CD4-positive, alpha-beta T cell treated with Interleukin-21 for 1 hour (primary cell): ENCODE results near the gene ZNF678.
"Not testable (repeated sequence)": the region's sequence is repeated elsewhere in the genome, so short reads cannot be mapped to it uniquely, and the experiment has no call there.

Source experiments
- DNase-seq: peaks from one replicate; pipeline ENCODE4 v3.0.0-alpha.2; 2020

Gene ZNF678

DNA sequence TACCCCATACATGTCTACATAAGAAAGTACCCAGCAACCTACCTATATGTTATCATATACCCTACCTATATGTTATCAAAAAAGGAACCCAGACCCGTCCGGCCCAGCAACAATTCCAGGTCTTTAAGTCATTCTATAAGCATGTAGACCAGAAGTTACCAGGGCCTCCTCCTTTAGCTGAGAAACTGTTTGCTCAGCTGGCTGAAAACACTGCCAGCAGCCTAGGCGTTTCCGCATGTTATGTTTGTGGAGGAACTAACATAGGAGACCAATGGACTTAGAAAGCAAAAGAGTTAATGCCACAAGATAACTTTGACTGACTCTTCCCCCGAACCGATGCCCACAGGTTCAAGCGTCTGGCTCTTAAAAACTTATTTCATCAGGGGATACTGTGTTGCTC, 7.1 kb upstream of the ZNF678 start:
- DNase-seq = no peak

DNA sequence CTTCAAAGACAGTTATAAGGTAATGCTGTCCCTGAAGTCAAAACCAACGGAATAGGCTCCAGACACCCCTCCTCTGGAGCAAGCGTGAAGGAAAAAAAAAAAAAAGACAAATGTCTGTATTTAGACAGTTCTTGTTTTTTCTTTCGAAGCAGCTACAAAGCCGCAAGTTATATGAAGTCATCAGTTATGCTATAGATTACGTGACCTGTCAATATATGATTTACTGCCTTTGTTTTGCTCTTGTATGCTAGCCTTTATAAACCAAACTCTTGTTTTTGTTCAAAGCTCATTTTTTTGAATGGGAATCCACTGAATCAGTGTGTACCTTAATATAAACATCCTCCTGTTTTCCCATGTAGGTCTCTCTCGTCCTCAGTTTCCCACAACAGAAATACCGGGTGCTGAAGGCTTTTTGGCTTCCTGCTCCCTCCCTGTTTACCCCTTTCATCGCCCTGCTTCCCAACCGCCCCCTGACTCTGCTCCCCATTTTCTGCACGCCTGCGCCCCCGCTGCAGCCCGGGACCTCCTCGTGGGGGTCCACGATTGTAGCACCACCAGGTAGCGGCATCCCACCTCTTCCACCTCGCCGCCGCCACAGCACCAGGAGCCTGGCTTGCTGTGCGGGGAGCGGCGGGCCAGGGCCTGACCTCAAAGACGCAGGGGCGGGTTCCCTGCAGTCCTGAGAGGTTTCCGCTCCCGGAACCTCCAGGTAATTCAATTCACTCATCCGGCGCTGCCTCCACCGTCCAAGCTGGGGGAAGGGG, 5.2 kb upstream of the ZNF678 start:
- DNase-seq = no peak

DNA sequence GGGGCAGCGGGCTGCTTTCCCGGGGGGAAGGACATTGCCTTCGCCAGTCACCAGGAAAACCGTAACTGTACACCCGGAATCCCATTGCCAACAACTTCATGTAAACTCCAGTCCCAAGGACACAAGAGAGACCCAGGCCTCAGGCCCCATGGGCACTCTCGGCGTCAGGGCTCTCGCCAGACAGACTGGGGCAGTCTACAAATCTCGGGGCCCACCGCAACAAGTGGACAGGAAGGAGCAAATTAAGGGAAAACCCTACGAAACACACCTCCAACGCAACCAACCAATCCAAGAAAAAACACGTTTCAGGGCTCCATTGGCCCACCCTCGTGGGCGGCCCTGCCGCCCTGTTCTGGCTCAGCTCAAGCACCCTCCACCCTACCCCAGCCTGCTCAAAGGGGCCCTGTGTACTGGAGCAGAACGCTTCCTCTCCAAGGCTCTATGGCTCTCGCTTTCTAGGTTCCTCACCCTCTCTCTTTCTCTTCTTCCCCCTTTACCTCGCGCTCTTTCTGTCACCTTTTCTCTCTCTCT, 4.6 kb upstream of the ZNF678 start:
- DNase-seq = no peak

DNA sequence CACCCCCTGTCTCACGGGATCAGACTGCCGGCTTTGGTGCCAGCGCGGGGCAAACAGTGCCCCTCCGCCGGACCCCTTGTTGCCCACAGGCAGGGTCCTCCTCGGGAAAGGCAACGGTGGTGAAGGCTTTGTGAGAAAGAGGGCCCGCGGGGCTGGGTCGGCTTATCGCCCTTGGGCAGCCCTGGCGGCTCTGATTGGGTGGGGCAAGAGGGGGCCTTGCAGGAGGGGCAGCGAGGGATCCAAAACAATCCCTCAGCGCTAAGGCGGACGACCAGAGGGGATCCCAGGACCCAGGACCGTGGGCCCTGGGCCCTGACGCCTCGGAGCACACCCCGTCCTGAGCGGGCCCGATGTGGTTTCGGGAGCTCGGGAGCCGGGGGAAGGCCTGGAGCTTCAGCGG, 3.9 kb upstream of the ZNF678 start:
- no peak for DNase-seq

DNA sequence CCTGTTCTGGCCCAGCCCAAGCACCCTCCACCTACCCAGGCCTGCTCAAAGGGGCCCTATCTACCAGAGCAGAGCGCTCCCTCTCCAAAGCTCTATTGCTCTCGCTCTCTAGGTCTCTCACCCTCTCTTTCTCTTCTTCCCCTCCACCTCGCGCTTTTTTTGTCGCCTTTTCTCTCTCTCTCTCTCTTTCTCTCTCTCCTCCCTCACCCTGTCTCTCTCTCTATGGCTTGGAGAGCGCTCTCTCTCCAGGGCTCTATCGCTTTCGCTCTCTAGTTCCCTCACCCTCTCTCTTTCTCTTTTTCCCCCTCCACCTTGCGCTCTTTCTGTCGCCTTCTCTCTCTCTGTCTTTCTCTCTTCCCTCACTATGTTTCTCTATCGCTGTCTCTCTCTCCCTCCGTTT, 3.4 kb upstream of the ZNF678 start:
- no peak for DNase-seq

DNA sequence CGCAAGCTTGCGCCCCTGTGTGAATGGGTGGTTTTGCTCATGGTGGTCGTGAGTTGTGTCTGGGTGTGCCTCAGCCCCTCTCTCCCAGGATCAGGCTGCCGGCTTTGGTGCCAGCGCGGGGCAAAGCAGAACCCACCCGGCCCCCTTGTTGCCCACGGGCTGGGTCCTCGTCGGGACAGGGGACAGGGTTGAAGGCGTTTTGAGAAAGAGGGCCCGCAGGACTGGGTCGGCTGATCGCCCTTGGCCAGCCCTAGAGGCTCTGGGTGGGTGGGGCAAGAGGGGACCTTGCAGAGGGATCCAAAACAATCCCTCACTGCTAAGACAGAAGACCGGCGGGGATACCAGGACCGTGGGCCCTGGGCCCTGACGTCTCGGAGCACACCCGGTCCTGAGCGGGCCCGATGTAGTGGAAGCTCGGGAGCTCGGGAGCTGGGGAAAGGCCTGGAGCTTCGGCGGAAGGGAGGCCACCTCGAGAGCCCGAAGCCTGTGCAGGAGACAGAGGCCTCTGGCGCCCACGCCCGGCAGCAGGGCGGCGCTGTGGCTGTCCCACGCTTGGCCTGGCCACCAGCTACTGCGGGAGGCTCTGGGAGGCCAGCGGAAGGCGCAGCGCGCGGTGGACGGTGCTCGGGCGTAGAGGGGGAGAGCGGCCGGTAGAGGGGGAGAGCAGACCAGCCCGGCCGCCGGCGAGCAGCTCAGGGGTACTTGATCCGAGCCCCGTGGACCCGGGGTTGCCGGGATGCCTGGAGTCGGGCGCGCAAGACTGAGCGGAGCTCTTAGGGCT, 2.8 kb upstream of the ZNF678 start:
- DNase-seq = no peak

DNA sequence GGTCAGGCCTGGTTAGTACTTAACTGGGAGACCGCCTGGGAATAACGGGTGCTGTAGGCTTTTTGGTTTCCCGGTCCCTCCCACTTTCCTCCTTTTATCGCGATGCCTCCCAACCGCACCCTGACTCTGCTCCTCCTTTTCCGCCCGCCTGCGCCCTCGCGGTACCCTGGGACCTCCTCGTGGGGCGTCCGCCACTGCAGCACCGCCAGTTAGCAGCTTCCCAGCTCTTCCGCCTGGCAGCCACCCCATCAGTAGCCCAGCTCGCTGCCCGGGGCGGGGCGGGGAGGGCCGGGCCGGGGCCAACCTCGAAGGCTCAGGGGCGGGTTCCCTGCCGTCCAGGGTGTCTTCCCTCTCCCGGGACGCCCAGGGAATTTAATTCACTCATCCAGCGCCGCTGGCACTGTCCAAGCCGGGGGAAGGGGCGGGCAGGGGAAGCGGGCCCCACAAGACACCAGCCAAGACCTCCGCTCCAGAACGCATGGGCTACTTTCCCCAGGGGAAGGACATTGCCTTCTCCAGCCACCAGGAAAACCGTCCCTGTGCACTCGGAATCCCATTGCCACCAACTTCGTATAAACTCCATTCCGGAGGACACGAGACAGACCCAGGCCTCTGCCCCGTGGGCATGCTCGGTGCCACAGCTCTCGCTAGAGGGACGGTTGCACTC, 2.0 kb upstream of the ZNF678 start:
- DNase-seq = no peak

DNA sequence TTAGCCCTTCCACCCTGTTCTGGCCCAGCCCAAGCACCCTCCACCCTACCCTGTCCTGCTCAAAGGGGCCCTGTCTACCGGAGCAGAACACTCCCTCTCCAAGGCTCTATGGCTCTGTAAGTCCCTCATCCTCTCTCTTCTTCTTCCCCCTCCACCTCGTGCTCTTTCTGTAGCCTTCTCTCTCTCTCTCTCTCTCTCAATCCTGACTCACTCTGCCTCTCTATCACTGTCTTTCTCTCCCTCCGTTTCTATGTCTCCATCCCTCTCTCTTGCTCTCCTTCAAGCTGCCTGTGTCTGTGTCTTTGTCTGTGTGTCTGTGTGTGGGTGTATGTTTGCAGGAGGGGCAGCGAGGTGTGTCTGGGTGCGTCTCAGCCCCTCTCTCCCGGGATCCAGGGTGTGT, 1.3 kb upstream of the ZNF678 start:
- DNase-seq = no peak

DNA sequence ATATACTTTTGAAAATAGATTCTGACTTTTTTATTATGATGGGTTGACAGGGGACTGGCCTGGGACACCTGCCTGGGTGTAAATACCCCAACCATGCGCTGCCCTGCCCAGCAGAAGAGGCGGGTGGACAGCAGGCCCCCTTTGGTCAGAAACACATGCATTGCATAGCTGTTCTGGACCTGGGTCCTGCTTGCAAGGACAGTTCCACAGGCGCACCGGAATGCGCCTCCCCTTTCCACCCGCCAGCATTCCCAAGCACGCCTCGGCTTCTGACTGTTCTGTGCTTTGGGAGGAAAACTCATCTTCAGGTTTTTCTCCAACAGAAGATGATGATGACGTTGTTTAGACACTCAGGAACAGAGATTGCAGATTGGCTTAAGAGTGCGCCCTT, 428 bp upstream of the ZNF678 start:
- DNase-seq = no peak

DNA sequence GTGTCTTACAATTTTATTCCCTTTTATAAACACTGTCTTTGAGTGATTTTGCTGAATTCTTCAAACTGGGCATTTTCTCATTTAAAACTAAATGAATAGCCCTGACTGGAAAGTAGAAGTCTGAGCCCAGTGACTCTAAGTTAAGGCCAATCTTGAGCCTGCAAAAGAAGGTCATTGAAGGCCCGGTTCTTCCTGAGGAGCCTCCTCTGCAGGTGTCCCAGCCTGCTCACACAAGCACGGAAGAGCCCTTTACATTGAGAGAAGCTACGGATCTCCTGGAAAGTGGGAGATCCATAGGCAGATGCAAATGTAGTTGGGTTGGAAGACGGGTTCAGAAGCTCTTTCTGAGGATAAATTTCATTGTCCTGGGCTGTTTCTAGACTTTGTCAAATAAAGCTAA, 3.9 kb downstream of the ZNF678 start:
- DNase-seq = no peak

DNA sequence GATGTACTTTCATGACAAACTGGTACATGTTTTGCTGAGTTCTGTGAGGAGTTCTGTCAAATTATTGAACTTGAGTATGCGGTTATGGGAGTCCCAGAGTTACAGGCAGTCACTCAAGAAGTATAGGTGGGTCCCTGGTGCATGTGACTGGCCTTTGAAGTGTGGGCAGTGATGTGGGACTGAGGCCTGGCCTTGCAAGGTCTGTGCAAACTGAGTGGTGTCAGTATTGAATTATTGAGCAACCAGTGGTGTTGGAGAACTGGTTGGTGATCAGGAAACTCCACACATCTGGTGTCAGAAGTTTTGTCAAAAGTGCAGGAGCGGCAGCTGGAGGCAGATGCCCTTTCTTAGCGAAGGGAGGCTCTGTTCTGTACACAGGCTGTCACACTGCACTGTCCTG, 5.2 kb downstream of the ZNF678 start:
- DNase-seq = no peak

DNA sequence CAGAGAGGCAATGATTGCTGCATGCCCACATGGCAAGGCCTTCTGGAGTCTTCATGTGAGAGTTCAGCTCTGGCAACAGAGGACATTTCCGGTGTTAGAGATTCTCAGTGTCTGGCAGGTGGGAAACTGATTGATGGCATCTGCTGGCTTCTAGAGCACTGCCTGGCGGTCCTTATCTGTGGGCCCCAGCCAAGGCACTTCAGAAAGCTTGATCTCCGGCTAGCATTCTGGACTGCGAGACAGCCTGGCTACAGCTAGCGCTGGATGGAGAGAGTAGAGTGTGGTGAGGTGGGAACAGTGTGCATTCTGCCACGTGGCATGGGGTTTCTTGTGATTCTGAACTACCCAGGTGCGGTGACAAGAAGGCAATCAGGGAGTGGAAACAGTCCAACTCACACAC, 9.4 kb downstream of the ZNF678 start:
- DNase-seq = no peak

DNA sequence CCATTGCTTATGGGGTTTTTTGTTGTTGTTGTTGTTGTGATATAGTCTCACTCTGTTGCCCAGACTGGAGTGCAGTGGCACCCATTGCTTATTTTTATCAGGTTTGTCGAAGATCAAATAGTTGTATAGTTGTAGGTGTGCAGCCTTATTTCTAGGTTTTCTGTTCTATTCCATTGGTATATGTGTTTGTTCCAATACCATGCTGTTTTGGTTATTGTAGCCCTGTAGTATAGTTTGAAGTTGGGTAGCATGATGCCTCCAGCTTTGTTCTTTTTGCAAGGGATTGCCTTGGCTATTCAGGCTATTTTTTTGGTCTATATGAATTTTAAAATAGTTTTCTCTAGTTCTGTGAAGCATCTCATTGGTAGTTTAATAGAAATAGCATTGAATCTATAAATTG, 11.6 kb downstream of the ZNF678 start:
- no peak for DNase-seq

DNA sequence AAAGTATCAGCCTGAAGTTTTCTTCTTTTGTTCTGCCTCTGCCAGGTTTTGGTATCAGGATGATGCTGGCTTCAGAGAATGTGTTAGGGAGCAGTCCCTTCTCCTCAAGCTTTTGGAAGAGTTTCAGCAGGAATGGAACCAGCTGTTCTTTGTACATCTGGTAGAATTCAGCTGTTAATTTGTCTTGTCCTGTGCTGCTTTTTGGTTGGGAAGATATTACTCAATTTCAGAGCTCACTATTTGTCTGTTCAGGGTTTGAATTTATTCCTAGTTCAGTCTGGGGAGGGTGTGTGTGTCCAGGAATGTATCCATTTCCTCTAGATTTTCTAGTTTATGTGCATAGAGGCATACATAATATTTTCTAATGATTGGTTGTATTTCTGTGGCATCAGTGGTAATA, 12.8 kb downstream of the ZNF678 start:
- DNase-seq = no peak

DNA sequence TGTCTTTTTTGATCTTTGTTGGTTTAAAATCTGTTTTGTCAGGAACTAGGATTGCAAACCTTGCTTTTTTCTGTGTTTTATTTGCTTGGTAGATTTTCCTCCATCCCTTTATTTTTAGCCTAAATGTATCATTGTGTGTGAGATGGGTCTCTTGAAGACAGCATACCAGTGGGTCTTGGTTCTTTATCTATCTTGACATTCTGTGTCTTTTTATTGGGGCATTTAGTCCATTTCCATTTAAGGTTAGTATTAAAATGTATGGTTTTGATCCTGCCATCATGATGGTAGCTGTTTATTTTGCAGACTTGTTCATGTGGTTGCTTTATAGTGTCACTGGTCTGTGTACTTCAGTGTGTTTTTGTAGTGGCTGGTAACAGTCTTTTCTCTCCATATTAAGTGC, 14.1 kb downstream of the ZNF678 start:
- no peak for DNase-seq

DNA sequence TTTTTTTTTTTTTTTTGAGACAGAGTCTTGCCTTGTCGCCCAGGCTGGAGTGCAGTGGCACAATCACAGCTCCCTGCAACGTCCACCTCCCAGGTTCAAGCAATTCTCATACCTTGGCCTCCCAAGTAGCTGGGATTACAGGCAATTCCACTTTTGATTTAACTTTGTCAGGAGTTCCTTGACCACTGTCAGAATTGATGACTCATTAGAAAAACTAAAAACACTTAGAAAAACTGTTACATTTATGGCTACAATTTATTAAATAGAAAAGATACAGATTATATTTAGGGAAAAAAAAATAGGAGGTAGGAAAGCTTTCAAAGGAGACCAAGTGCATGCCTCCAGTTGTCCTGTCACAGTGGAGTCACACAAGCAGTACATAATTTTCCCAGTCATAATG, 20.0 kb downstream of the ZNF678 start:
- no peak for DNase-seq

DNA sequence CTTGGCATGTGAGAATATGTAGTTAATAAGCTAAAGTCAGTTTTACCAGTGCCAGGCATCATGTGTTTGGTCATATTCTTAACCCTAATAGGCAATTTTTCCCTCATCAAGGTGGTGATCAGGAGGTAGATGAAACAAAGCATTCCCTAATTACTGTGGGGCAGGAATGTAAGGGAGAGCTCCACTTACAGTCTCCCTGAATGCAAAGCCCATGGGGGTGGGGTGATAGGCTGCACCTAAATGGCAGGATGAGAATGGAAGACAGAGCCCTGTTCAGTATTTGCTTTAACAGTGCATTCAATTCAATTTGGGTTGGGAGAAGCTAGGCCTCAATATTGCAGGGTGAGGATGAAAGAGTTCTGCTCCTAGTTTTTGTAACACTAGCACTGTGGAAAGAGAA, 23.4 kb downstream of the ZNF678 start:
- no peak for DNase-seq

DNA sequence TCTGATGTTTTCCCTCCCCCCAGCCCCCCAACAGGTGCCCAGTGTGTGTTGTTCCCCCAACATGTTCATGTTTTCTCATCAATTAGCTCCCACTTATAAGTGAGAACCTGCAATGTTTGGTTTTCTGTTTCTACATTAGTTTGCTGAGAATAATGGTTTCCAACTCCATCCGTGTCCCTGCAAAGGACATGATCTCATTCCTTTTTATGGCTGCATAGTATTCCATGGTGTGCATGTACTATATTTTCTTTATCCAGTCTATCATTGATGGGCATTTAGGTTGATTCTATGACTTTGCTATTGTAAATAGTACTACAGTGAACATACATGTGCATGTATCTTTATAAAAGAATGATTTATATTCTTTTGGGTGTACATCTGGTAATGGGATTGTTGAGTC, 24.6 kb downstream of the ZNF678 start:
- DNase-seq = no peak

DNA sequence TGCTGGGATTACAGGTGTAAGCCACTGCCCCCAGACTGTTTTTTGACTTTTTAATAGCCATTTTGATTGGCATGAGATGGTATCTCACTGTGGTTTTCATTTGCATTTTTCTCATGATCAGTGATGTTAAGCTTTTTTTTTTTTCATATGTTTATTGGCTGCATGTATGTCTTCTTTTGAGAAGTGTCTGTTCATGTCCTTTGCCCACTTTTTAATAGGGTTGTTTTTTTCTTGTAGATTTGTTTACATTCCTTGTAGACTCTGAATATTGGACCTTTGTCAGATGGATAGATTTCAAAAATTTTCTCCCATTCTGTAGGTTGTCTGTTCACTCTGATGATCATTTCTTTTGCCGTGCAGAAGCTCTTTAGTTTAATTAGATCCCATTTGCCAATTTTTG, 25.4 kb downstream of the ZNF678 start:
- DNase-seq = not testable (repeated sequence)

DNA sequence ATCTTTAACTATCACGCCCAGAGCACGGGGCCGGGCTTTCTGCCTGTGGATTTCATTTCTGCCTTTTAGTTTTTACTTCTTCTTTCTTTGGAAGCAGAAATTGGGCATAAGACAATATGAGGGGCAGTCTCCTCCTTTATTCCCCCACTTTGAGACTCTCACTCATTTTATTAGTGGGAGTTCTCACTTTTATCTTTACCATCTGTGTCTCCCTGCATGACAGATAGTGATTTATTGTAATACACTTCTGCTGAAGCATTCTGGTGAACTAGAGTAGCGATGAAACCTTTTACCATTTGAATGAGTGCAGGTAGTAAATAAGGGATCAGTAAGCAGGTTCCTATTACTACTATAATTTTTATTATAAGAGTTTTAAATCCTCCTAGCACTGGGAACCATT, 26.4 kb downstream of the ZNF678 start:
- DNase-seq = not testable (repeated sequence)

DNA sequence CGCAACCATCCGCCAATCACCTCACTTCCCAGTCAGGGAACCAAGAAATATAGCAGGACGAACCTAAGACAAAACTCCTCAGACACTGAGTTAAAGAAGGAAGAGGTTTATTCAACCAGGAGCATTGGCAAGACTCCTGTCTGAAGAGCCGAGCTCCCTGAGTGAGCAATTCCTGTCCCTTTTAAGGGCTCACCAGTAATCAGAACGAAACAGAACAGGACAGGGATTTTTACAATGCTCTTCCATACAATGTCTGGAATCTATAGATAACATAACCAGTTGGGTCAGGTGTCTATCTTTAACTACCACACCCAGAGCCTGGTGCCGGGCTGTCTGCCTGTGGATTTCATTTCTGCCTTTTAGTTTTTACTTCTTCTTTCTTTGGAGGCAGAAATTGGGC, 32.9 kb downstream of the ZNF678 start:
- not testable (repeated sequence) for DNase-seq

DNA sequence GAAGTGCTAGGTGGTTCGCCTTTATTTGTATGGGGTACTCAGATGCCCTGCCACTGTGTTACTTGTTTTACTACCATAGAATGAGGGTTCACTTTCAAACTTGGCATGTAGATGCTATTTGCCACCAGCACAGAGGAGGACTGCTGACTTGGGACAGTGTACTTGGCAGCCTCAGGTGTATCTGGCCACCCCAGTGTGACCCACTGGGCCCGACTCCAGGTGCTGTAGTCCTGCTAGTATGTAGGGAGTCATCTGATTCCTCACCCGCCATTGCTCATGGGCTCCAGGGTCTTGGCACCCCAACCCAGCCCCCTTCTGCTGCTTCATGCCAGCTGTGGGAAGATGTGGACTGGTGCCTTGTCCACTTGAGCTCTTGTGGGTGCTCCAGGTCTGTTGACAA, 40.0 kb downstream of the ZNF678 start:
- DNase-seq = no peak

DNA sequence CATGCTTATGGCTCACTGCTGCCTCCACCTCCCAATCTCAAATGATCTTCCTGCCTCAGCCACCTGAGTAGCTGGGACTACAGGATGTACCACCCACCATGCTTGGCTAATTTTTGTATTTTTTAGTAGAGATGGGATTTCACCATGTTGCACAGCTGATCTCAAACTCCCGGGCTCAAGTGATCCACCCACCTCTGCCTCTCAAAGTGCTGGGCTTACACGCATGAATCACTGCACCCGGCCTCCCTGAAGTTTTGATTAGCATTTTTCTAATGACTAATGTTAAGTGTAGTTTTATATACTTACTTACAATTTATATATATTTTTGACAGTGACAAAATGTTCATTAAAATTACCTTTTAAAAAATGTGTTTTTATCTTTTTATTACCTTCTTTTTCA, 41.1 kb downstream of the ZNF678 start:
- no peak for DNase-seq

DNA sequence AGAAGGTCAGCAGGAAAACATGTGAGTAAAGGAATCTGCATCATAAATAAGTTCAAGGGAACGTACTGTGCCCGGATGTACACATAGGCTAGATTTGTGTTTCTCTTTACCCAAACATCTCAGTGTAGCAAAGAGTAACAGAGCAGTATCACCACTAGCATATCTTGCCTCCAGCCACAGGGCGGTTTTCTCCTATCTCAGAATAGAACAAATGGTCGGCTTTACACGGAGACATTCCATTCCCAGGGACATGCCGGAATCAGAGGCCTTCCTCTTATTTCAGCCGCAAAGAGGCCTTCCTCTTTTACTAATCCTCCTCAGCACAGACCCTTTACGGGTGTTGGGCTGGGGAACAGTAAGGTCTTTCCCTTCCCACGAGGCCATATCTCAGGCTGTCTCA, 42.9 kb downstream of the ZNF678 start:
- not testable (repeated sequence) for DNase-seq
